HG03095 (cell line): ENCODE measurements around the gene NBPF1.
"Not testable (repeated sequence)": the region's sequence is repeated elsewhere in the genome, so short reads cannot be mapped to it uniquely, and the experiment has no call there.

Experiments used
- ATAC-seq: cut with Tn5 transposase; IDR thresholded peaks from one replicate; pipeline ENCODE4 v1.9.1; 2021; ENCODE audit warnings: moderate library complexity; ENCODE audit not compliant: unreplicated experiment

Gene NBPF1

DNA sequence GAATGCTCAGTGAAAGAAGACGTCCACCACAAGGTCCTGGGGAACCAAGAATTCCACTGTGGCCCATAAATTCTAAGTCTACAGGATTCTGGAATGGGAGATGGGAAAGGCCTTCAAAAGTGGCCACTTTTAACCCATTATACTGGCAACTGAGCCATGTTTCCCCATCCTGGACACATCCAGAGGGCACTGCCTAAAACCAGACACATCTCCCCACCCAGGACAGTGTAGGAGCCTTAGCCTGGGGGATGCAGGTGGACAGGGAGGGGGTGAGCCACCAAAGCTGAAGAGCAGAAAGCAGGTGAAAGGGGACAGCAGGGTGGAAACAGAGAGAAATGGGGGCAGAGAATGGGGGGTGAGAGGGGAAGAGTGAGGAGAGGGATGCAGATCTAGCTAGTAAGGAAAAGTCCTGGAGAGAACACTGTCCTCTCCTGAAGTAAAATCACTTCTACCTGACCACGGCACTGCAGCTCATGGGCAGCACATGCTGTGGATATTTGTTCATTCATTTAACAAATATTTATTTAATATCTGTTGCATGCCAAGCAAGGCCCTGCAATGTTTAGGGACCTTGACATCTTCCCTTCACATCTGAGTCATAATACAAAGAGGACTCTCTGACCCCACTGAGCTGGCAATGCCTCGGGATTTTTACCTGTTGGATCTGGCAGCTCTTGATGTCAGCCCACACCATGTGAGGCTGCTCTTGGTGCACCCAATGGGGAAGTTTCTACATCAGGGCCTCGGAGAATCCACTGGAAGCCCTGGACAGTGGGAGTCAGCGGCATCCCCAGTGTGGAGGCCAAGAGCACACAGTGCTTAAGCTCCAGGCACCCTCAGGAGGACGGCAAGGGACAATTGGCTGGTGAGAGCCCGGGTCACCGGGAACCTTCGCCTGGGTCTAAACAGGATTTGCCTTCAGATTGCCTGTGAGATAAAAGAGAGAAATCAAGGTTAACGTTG lies 5.2 kb downstream of the NBPF1 start:
- not testable (repeated sequence) for ATAC-seq

DNA sequence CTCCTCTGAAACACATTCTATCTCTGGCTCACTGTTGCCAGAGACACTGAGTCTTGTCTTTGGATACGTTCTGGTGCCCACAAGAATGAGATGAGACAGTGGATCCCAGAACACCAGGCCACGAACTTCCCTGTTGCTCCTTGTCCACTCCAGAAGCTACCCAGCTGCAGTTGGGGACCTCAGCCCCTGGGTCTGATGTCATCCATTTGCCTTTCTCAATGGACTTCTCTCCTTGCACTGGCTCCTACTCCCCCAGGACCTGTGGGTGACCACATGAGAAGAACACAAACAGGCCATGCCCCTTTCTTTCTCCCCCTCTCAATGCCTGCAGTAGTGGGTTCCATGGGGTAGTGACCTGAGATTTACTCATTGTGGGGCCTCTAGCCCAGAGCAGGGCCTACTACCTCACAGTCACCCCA lies 5.9 kb downstream of the NBPF1 start:
- ATAC-seq = no peak

DNA sequence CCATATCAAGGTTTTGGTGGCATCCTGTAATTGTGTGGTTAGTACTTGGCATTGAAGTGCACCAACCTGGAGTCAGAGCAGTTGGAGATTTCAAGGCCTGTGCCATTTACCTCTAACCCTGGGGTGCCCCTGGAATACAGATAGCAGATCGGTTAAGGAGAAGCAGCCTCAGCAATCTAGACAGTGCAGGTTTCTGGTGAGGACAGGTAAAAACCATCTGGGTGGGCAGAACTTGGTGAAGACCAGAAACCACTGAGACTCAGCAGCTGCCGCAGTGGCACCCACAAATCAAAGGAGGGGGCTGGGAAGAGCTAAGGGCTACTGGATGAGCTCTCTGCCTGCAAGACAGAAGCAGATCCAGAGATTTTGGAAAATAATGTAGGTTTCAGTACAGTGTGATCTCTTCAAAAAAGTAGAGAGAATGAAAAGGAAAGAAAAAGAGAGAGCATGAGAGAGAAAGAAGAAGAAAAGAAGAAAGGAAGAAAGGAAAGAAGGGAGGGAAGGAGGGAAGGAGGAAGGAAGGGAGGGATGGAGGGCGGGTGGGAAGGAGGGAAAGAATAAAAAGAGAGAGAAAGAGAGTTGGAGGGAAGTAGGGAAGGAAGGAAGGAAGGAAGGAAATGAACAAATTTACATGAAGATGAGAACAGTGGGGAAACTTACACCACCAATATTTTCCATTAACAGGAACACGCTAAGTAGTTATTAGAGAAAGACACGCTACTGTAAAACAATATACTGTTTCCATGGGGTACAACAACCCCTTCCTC lies 6.5 kb downstream of the NBPF1 start:
- not testable (repeated sequence) for ATAC-seq

DNA sequence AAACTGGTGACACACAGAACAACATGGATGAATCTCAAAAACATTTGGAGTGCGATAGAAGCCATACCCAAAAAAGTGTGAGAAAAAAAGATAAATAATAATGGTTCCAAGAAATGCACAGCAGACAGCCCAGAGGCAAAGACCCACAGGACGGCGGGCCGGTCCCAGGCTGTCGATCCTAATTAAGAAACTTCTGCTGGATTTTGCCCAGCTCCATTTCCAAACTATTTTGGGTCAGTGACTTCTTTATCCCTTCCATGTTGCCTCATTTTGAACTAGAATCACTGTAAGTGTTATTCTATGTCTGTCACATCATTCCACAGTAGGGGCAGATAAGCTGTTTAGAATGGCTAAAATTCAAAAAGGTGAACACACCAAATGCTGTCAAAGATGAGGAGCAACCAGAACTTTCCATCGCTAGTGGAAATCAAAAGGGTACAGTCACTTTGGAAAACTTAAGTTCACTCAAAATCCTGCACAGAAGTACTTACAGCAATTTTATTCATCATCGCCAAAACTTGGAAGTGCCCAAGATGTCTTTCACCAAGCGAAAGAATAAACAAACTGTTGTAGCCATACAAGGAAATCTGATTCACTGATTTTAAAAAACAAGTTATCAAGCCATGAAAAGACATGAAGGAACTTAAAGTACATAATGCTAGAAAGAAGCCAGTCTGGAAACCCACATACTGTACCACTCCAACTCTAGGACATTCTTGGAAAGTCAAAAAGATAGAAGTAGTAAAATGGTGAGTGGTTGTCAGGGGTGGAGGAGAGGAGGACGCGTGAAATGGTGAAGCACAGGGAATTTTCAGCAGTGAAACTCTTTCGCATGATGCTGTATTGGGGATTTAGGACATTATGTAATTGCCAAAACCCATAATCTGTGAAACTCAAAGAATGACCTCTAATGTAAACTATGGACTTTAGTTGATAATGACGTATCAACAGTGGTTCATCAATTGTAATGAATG lies 7.5 kb downstream of the NBPF1 start:
- no peak for ATAC-seq

DNA sequence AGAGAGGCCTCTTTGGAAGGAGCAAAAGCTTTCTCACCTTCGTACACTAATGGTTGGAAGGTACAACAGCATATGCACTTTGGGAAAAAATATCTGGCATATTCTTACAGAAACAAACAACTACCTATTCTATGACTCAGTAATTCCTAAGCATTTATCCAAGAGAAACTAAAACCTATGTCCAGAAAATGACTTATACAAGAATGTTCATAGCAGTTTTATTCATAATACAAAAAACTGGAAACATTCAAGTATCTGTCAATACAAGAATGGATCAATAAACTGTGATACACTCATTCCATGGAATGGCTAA lies 8.2 kb downstream of the NBPF1 start:
- no peak for ATAC-seq

DNA sequence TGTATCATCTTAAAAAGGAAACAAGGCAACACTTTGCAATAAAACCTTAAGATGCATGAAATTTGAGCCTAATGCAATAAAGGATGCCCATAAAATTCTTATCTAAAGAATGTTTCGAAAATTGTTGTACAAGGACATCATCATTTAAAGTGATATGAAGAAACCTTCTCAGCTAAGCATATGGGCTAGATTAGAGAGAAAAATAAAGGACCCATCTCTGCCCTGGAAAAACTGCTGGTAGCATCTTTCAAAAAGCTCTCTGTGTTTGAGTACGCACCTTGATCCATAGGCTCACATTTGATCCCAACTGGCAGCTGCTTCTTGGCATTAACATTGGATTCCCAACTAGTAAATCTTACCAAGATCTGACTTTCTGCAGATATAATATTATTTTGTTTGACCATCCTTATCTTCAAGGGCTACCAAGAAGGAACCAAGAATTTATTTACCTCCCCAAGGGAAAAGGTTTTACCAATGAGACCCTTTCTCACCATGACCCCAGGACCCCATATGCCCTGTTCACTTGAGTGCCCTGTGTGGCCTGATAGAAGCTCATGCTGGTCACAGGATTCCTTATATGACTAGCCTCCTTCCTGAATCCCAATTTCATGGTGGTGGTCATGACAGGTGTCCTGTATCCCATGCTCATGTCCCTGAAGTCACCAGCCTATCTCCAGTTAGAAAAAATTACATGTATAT lies 8.7 kb downstream of the NBPF1 start:
- ATAC-seq = not testable (repeated sequence)

DNA sequence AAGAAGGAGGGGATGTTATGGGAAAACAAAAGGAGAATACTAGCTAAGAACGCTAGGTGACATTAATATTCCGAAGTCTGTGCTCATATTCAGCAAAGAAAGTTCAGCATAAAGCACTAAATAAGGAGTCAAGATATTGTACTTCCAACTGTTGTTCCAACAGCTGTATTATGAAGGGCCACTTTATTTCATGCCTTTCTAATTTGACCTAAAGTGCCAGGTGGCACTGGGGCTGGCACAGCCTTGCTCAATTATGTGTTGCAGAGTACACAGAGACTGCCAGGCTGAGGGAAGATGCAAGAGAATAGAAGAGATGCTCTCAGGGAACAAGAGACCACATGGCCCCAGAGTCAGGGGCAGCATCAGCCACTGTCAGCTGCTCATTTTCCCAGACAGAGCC lies 9.7 kb downstream of the NBPF1 start:
- ATAC-seq = not testable (repeated sequence)

DNA sequence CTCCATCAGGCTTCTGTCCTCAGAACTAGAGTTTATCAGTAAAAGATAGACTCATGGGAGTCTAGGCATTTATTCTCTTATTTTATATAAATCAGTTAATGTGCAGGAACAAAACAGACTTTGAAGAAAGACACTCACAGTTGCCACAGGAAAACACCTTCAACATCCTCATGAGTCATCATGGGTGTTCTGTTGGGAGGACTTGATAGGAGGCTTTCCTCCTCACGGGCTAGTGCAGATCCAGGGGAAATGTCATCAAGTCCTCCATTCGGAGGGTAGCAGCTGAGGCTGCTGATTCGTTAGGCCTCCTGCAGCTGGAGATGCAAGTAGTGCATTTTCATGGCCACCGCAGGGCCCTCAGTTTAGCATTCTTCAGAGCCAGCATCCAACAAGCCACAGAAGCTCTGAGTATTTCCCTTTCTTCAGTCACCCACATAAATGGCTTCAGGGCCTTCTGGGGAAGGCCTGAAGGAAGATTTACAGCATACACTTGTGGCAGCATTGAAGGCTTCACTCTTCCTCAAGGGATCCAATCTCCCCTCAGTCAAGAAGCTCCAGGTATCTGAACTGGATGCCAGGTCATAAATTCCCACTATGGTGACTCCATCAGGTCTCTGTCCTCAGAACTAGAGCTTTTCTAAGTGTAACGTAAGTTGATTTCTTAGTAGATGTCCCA lies 10.9 kb downstream of the NBPF1 start:
- ATAC-seq = not testable (repeated sequence)

DNA sequence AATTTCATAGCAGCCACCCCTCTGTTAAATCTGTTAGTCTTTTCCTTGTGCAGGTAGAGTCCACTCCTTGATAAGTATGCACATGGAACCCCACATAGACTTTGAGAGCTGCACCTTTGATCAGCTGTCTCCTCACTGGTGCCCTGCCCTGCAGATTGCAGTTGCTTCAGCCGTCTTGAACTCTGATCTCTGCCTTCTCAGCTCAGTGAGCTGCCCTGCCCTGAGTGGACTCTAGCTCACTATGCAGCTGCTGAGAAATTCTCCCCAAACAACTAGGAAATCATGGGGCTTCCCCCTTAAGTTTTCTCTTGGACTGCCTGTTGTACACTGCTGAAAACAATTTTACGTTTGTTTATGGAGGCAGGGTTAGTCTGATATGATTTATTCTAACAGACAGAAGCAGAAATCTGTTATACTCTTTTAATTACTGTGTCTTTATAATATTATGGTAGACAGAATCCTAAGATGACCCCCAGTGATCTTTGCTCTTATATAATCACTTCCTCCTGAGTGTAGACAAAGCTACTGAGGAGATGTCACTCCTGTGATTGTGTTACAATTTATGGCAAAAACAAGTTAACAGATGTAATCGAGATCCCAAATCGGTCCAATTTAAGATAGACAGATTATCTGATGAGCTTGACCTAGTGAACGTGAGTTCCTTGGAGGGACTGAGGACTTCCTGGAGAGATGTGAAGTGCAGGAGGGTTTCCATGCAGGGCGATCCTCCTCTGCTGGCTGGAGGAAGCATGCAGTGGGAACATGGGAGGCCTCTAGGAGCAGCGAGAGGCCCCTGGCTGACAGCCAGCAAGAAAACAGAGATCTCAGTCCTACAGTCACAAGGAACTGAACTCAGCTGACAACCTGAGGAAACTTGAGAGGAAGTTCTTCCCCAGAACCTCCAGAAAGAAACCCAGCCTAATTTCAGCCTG lies 12.2 kb downstream of the NBPF1 start:
- not testable (repeated sequence) for ATAC-seq

DNA sequence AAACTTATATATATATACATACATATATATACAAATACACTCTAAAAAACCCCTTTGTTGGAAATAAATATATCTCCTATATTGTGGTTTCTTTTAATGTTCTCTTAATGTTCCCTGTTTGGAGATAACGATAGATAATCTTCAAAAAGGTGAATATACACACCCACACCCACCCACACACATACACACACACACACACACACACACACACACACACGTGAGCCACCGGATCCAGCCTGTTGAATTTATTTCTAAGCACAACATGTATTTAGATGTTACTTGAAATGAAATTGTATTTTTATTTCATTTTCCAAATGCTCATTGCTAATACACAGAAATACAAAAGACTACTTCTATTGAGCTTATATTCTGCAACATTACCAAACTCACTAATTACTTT lies 14.0 kb downstream of the NBPF1 start:
- not testable (repeated sequence) for ATAC-seq

DNA sequence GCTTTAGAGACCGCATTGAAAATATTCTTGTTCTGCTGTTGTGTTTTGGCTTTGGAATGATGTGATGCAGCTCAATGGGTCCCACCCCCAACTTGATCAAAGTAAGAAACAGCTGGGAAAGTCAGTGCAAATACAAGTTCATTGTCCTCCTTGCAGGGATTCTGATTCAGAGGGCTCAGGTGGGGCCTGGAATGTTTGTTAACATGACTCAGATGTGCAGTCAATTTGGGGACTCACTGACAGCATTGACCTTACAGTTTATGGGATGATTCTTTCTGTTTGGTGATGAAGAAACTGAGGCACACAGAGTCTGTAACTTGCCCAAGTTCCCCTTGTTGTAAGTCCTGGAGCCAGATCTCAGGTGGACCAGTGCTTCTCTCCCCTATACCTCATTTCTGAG lies 18.1 kb downstream of the NBPF1 start:
- not testable (repeated sequence) for ATAC-seq

DNA sequence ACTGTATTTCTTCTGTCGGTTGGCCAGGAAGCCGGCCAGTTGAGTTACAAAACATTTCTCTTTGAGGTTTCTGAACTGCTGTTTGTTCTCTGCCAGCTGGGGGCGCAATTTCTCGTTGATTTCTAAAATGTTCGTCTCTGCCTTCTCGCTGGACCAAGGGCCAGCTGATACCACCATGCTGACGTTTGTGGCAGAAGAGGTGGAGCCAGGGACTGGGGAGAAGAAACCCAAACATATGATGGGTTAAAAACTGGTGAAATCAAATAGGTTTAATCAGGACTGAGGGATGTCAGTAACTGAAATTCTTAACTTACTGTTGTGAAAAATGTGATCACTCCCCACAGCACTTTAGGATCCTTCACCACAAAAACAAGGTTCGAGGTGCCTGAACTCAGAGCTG lies 21.5 kb downstream of the NBPF1 start:
- not testable (repeated sequence) for ATAC-seq

DNA sequence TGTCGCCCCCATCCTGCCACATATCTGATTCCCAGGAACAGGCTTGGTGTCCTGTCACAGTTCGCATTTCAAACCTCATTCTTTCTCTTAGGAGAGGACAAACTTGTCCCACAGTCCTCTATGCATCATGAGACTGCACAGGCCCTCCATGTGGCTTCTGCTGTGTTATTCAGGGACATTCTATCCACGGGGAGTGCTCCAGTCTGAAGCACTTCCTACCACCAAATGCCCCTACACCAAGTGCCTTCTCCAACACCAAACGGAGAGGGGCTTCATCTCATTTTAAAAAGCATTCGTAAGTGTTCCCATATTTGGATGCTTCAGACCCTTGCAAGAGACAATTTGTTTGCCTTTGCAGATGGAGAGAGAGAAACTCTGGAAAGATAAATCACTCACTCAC lies 25.3 kb downstream of the NBPF1 start:
- not testable (repeated sequence) for ATAC-seq

DNA sequence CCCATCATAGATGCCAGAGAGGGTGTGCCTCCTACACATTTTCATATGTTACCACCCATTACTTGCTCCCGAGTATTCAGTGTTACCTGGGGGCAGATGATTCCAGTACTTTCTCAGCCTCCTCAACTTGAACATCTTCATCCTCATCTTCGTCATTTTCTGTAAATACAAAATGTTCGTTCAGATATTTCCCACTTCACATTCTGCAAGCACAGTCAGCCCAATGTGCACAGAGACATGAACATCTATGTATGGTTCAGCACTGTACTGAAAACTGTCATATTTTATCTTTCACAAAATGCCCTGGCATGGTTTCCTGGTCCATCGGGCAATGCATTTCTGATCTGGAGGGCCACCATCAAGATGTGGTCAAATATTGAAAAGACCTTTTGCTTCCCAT lies 25.7 kb downstream of the NBPF1 start:
- not testable (repeated sequence) for ATAC-seq

DNA sequence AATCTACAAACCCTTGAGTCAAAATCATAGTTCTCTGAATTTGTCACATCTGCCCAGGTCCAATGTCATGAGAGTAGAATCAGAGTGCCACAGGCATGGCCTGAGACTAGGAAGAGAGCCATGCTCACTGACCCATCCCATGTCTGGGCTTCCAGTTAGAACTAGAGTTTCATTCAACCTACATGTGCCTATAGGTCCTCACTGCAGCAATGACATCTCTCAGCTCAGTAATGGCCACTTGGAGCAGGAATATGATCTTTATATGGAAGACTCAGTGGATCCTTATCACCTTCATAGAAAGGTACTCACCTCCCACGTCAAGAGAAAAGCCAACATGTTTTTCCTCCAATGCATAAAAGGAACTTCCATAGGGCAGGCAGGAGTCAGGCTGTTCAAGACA lies 48.0 kb downstream of the NBPF1 start:
- ATAC-seq = not testable (repeated sequence)

DNA sequence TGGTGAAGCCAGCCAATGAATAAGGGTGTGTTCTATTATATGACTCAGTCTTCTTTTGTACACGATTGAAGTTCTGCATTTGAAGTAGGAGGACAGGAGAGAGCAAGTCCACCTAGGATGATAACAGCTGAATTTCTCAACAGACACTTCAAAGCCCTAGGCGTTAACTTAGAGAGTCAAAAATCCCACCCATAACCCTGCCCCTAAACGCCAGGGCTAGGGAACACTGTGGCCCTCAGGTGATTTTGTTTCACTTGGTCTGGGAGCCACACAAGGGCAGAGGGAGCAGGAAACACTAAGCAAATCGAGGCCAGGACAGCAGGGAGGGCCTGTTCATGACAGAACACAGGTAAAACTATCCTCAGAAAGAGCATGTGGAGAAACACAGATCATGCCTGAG lies 52.3 kb downstream of the NBPF1 start:
- not testable (repeated sequence) for ATAC-seq

DNA sequence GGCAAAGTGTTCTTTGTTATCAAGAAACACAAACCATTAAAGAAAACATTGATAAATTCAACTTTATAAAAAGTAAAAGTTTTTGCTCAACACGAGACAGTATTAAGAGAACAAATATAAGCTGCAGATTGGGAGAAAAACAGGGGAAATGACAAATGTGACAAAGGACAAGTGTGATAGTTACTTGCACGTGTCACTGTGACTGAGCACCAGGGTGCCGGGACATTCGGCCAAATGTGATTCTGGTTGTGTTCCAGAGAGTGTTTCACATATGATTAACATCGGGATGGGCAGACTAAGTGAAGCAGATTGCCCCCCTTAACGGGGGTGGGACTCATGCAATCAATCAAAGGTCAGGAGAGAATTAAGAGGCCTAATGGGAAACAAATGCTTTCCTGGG lies 52.9 kb downstream of the NBPF1 start:
- not testable (repeated sequence) for ATAC-seq

DNA sequence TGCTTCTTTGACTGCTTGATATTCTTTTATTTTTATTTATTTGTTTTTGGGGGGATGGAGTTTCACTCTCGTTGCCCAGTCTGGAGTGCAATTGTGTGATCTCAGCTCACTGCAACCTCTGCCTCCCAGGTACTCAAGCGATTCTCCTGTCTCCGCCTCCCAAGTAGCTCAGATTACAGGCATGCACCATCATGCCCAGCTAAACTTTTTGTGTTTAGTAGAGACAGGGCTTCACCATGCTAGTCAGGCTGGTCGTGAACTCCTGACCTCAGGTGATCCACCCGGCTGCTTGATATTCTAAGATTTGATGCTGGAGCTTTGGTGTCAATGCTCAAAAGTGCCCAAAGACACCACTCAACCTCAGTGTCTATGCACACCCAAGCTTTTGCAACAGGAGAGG lies 53.7 kb downstream of the NBPF1 start:
- ATAC-seq = not testable (repeated sequence)

DNA sequence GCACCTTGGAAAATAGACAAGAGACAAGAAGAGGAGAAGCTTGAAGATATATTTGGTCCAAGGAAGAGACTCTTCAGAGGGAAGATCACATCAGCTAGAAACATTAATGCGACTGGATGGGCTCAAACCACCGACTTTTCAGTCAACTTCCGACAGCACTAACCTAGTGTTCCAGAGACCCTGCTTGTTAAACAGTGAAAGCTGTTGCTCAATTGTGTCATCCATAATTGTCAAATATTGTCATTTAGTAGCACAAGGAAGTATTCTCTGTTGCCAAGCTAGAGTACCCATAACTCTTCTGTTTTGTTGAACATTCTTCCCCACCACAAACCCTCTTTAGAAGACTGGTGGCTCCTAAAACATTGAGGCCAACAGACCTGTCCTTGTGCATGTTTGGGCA lies 56.3 kb downstream of the NBPF1 start:
- ATAC-seq = not testable (repeated sequence)
